Sigmoid colon (tissue), 7 donors: ENCODE measurements around the gene UROD. TPM values are rescaled to one million over a fixed set of nuclear protein-coding genes. Genes with fewer than 3 reads are reported as not detected.

ENCODE experiments used
- DNase-seq: peaks from one replicate; pipeline ENCODE4 v3.0.0-alpha.2; 2019
- H3K27ac ChIP-seq, 4 donors: fragments of 200-600 bp; sonication (generic); one replicate each; pipeline ENCODE4 v1.5.1; 2016 to 2019; ENCODE audit warnings: mild to moderate bottlenecking in 1 of 4
- H3K27me3 ChIP-seq, 3 donors: fragments of 200-600 bp; sonication (generic); one replicate each; pipeline ENCODE4 v1.5.1; 2019; ENCODE audit warnings: mild to moderate bottlenecking in 1 of 3
- H3K36me3 ChIP-seq, 4 donors: fragments of 200-600 bp; sonication (generic); one replicate each; pipeline ENCODE4 v1.5.1; 2016 to 2019
- H3K4me1 ChIP-seq, 4 donors: fragments of 200-600 bp; sonication (generic); one replicate each; pipeline ENCODE4 v1.5.1; 2017 to 2019
- H3K4me3 ChIP-seq, 4 donors: fragments of 200-600 bp; sonication (generic); one replicate each; pipeline ENCODE4 v1.5.1; 2017 to 2019; ENCODE audit warnings: mild to moderate bottlenecking in 2 of 4, moderate library complexity in 1 of 4
- H3K9me3 ChIP-seq, 4 donors: fragments of 200-600 bp in 3 of 4; sonication (generic) in 3 of 4; one replicate each; pipeline versions ENCODE4 v1.5.1 to v1.6.1; 2013 to 2019
- CTCF ChIP-seq, 4 experiments: fragments of 450-650 bp in 3 of 4; fragments of 200-600 bp in 1 of 4; IDR thresholded peaks; one replicate each; pipeline ENCODE4 v1.5.1; 2016 to 2019; ENCODE audit warnings: antibody characterized with exemption in 4 of 4, mild to moderate bottlenecking in 3 of 4, moderate library complexity in 2 of 4
- EP300 ChIP-seq, 4 donors: sonication (generic); formaldehyde crosslinking; IDR thresholded peaks; one replicate each; pipeline ENCODE4 v1.6.1; 2017; ENCODE audit warnings: antibody characterized with exemption in 4 of 4
- POLR2A ChIP-seq, 2 donors: fragments of 450-650 bp; IDR thresholded peaks; one replicate each; pipeline ENCODE4 v1.6.1; 2016; ENCODE audit warnings: antibody characterized with exemption in 2 of 2, mild to moderate bottlenecking in 2 of 2, moderate library complexity in 2 of 2
- POLR2AphosphoS5 ChIP-seq, 4 donors: sonication (generic); formaldehyde crosslinking; IDR thresholded peaks; one replicate each; pipeline ENCODE4 v1.6.1; 2017; ENCODE audit warnings: antibody characterized with exemption in 4 of 4
- WGBS, 2 donors: extraction: QIAGEN DNeasy Blood & Tissue Kit; methylation state at CpG; one replicate each; pipeline ENCODE4 v1.1.7; 2013; 5-methylcytosine and 5-hydroxymethylcytosine counted together
- intact Hi-C: fragments of 100-400 bp; cut with DNase I; formaldehyde crosslinking; loops from one replicate; pipeline ENCODE4 v1.15.1; 2023
- polyA plus RNA-seq, 3 donors: library from polyadenylated mRNA; stranded (reverse); fragments of 200-250 nt; gene quantifications; one replicate each; pipeline ENCODE4 v1.2.3, GENCODE V29; 2013
- total RNA-seq, 4 donors: library from RNA; depleted of rRNA; stranded (reverse); fragments of >200 nt; gene quantifications; one replicate each; pipeline ENCODE4 v1.1.0, GENCODE V29; 2016
- donor health status: healthy with polysubstance abuse.
- donor health status: Bipolar disorder and iron deficiency.
- donor health status: healthy.

UROD gene
- total and polyA plus RNA-seq, 7 donors = 58.5 to 99.2 (median 73.8) TPM

- H3K36me3 ChIP-seq = peaks cover 0 to 14% (median 0%) of the 10 kb centered on the region in 4 donors
- no peaks in the 10 kb centered on the region for H3K27me3 ChIP-seq
- 92 to 94% methylated on average over 7 of the region's 7 CpGs for WGBS, 2 donors
- H3K4me1 ChIP-seq = no peaks in the 10 kb centered on the region
- no peak for TF ChIP-seq EP300 (IDR thresholded peaks at IDR 0.05)
- no peak for TF ChIP-seq CTCF (IDR thresholded peaks at IDR 0.05)
- TF ChIP-seq POLR2A (IDR thresholded peaks at IDR 0.05) = no peak
- no peak for TF ChIP-seq POLR2AphosphoS5 (IDR thresholded peaks at IDR 0.05)
- DNase-seq = no peak
- H3K27ac ChIP-seq = no peak overlapping the region
- intact Hi-C loops = no loop called here
- no peak overlapping the region for H3K4me3 ChIP-seq
- H3K9me3 ChIP-seq = no peaks in the 10 kb centered on the region
Measured at GRCh38 chr1:45035631-45036301, 23.7 kb downstream of the UROD start.

- Histone ChIP-seq H3K27ac (no peak overlapping the region), H3K4me1 (no peaks in the 10 kb centered on the region), H3K27me3 (no peaks in the 10 kb centered on the region), H3K36me3 (peaks cover 0 to 17% (median 2%) of the 10 kb centered on the region in 4 donors), H3K4me3 (no peak overlapping the region), H3K9me3 (no peaks in the 10 kb centered on the region)
- no peak for DNase-seq
- TF ChIP-seq CTCF (IDR thresholded peaks at IDR 0.05) (no peak), EP300 (IDR thresholded peaks at IDR 0.05) (no peak), POLR2A (IDR thresholded peaks at IDR 0.05) (no peak), POLR2AphosphoS5 (IDR thresholded peaks at IDR 0.05) (no peak)
- intact Hi-C loops = no loop called here
Measured at GRCh38 chr1:45037456-45037855, 25.4 kb downstream of the UROD start.

- DNase-seq = no peak
- H3K27ac ChIP-seq = no peak overlapping the region
- intact Hi-C loops = no loop called here
- no peaks in the 10 kb centered on the region for H3K4me1 ChIP-seq
- TF ChIP-seq POLR2AphosphoS5 (IDR thresholded peaks at IDR 0.05) (no peak), POLR2A (IDR thresholded peaks at IDR 0.05) (no peak), CTCF (IDR thresholded peaks at IDR 0.05) (no peak), EP300 (IDR thresholded peaks at IDR 0.05) (no peak)
- H3K4me3 ChIP-seq = no peak overlapping the region
- H3K27me3 ChIP-seq = no peaks in the 10 kb centered on the region
- H3K36me3 ChIP-seq = peaks cover 0 to 24% (median 2%) of the 10 kb centered on the region in 4 donors
- no peaks in the 10 kb centered on the region for H3K9me3 ChIP-seq
- 42 to 66% methylated on average over 2 of the region's 2 CpGs for WGBS, 2 donors
Measured at GRCh38 chr1:45038240-45038639, 26.2 kb downstream of the UROD start.

DNA sequence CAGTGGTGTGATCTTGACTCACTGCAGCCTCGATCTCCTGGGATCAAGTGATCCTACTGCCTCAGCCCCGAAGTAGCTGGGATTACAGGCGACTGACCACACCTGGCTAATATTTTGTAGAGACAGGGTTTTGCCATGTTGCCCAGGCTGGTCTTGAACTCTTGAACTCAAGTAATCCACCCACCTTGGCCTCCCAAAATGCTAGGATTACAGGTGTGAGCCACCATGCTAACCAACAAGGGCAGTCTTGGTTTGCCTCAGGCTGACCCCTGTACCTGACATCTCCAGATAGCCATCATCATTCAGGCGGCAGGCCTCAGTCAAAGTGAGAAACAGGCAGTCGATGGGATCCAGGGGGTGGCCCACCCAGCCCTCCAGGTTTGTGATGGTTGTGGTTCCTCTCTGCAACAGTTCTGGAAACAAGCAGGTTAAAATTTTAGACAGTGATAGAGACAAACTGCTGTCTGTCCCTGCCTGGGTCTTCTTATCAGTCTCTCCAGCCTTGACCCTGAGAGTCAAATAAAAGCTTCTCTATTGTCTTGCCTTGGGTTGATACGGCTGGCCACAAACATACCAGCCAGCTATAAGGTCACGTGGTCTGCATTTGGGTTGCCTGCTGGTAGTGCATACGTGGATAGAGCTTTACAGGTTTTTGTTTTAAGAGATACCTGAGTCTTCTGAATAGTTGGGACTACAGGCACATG is 26.8 kb downstream of the UROD start:
- Histone ChIP-seq H3K9me3 (no peaks in the 10 kb centered on the region), H3K4me1 (no peaks in the 10 kb centered on the region), H3K27ac (no peak overlapping the region), H3K4me3 (no peak overlapping the region), H3K36me3 (peaks cover 0 to 25% (median 2%) of the 10 kb centered on the region in 4 donors), H3K27me3 (no peaks in the 10 kb centered on the region)
- intact Hi-C loops = no loop called here
- 65 to 87% methylated on average over 8 of the region's 8 CpGs for WGBS, 2 donors
- no peak for DNase-seq
- TF ChIP-seq CTCF (IDR thresholded peaks at IDR 0.05) = no peak
